ENCODE results near the gene NHEJ1. TPM values are rescaled to one million over a fixed set of nuclear protein-coding genes. Genes with fewer than 3 reads are reported as not detected.
A peak's percentile ranks its signal among the peaks of the same experiment; 100 is the strongest.

The NHEJ1 gene
- polyA plus RNA-seq, 1 of the 3 experiments (the other 2 are of a cell fraction), result 16.3 TPM

- POLR2A ChIA-PET, result no interaction called here
- H3K4me3 ChIP-seq (ENCODE audit: low read depth in 2 of 2, low read length in 1 of 2), result no peak overlapping the region
- no peaks in the 10 kb centered on the region for H4K20me1 ChIP-seq (ENCODE audit: insufficient read depth)
- H3K79me2 ChIP-seq (ENCODE audit: insufficient read depth), result no peaks in the 10 kb centered on the region
- no peak overlapping the region for H3K9ac ChIP-seq
- H3K9me3 ChIP-seq, result no peaks in the 10 kb centered on the region
- no peaks in the 10 kb centered on the region for H3K27me3 ChIP-seq (ENCODE audit: insufficient read depth)
- WGBS (ENCODE audit: low lambda C conversion rate), result 100% methylated on average over 1 of the region's 1 CpG
- TF ChIP-seq ELF1 (IDR thresholded peaks at IDR 0.05), result no peak
- TF ChIP-seq TCF12 (IDR thresholded peaks at IDR 0.05), result 0 out of 2 replicates have a peak, but pooled peaks have one; percentile 5
- H3K9me2 ChIP-seq, result no peaks in the 10 kb centered on the region
- H3K4me2 ChIP-seq, result no peak overlapping the region
- H3K36me3 ChIP-seq (replicated peaks in 1 of 2; ENCODE audit: control insufficient read depth in 1 of 2, insufficient read depth in 2 of 2, low read length in 1 of 2), result peaks cover 0 to 7% of the 10 kb centered on the region in 2 experiments
- no peak overlapping the region for H3K27ac ChIP-seq (ENCODE audit: low read depth in 2 of 2, low read length in 1 of 2)
- DNase-seq, result no peak
- CTCF ChIA-PET, result interaction anchor here (1.1 to 2.7 kb wide), 7 partner anchors 8 to 115 kb away, joined by 4 to 17 read pairs (median 9); no protein-coding TSS in a partner anchor
- H3K4me1 ChIP-seq (ENCODE audit: control insufficient read depth in 1 of 2, insufficient read depth in 2 of 2, low read depth in 1 of 2, low read length in 1 of 2), result no peaks in the 10 kb centered on the region; a peak in 1 of 4 replicates
- H2AFZ ChIP-seq (ENCODE audit: low read depth), result no peak overlapping the region
- no peaks in the 10 kb centered on the region for H3F3A ChIP-seq (replicated peaks; ENCODE audit: insufficient read depth)
Observed at GRCh38 chr2:219095406-219095935, 65.1 kb downstream of the NHEJ1 start.

GRCh38 chr2:219094171-219094570 is 66.4 kb downstream of the NHEJ1 start:
- no peaks in the 10 kb centered on the region for H4K20me1 ChIP-seq (ENCODE audit: insufficient read depth)
- H3K36me3 ChIP-seq (replicated peaks in 1 of 2; ENCODE audit: control insufficient read depth in 1 of 2, insufficient read depth in 2 of 2, low read length in 1 of 2), result peaks cover 0 to 9% of the 10 kb centered on the region in 2 experiments
- DNase-seq, result no peak
- no peaks in the 10 kb centered on the region for H3K79me2 ChIP-seq (ENCODE audit: insufficient read depth)
- POLR2A ChIA-PET, result no interaction called here
- H3K4me2 ChIP-seq, result no peak overlapping the region
- CTCF ChIA-PET, result interaction anchor here (1.4 to 2.7 kb wide), 4 partner anchors 9 to 98 kb away, joined by 4 to 17 read pairs (median 4); no protein-coding TSS in a partner anchor
- H3K9me3 ChIP-seq, result no peaks in the 10 kb centered on the region
- H3F3A ChIP-seq (replicated peaks; ENCODE audit: insufficient read depth), result no peaks in the 10 kb centered on the region
- no peak overlapping the region for H3K4me3 ChIP-seq (ENCODE audit: low read depth in 2 of 2, low read length in 1 of 2)
- WGBS (ENCODE audit: low lambda C conversion rate), result 80% methylated on average over 3 of the region's 3 CpGs
- H3K9me2 ChIP-seq, result no peaks in the 10 kb centered on the region
- H3K27ac ChIP-seq (ENCODE audit: low read depth in 2 of 2, low read length in 1 of 2), result no peak overlapping the region
- no peaks in the 10 kb centered on the region; a peak in 1 of 4 replicates for H3K4me1 ChIP-seq (ENCODE audit: control insufficient read depth in 1 of 2, insufficient read depth in 2 of 2, low read depth in 1 of 2, low read length in 1 of 2)
- H3K9ac ChIP-seq, result no peak overlapping the region
- no peak overlapping the region for H2AFZ ChIP-seq (ENCODE audit: low read depth)
- no peak for TF ChIP-seq TAF1 (IDR thresholded peaks at IDR 0.05; ENCODE audit: borderline replicate concordance, low read depth, low read length)
- TF ChIP-seq RFX5 (IDR thresholded peaks at IDR 0.05; ENCODE audit: low read length), result no peak
- no peak for TF ChIP-seq FOXJ3 (CRISPR knock-in tag; IDR thresholded peaks at IDR 0.05)
- no peak for TF ChIP-seq CHD2 (IDR thresholded peaks at IDR 0.05; ENCODE audit: low read length, partially characterized antibody)
- TF ChIP-seq NRF1 (IDR thresholded peaks at IDR 0.05; ENCODE audit: low read depth, low read length), result no peak
- TF ChIP-seq YY1 (IDR thresholded peaks at IDR 0.05; ENCODE audit: low read depth), result no peak
- TF ChIP-seq REST (IDR thresholded peaks at IDR 0.05; ENCODE audit: low read depth, low read length), result no peak
- no peak for TF ChIP-seq SIN3A (IDR thresholded peaks at IDR 0.05; ENCODE audit: borderline replicate concordance, low read depth, low read length)
- TF ChIP-seq RCOR1 (IDR thresholded peaks at IDR 0.05; ENCODE audit: low read length), result no peak
- no peak for TF ChIP-seq IRF3 (IDR thresholded peaks at IDR 0.05; ENCODE audit: low read depth, low read length)
- TF ChIP-seq ZBTB33 (IDR thresholded peaks at IDR 0.05; ENCODE audit: borderline replicate concordance, low read depth), result no peak
- no peak for TF ChIP-seq FOSL2 (IDR thresholded peaks at IDR 0.05; ENCODE audit: borderline replicate concordance, low read depth)
- H3K27me3 ChIP-seq (ENCODE audit: insufficient read depth), result no peaks in the 10 kb centered on the region
